Heart right ventricle (tissue), 16 donors: ENCODE measurements around the gene WDR47. TPM values are rescaled to one million over a fixed set of nuclear protein-coding genes. Genes with fewer than 3 reads are reported as not detected.

Source experiments
- ATAC-seq, 8 donors: fragments of 200-7000 bp; cut with Tn5 transposase; one replicate each; pipeline ENCODE4 v1.9.1; 2020; ENCODE audit warnings: mild to moderate bottlenecking in 8 of 8, moderate library complexity in 8 of 8, moderate number of reproducible peaks in 1 of 8
- DNase-seq, 2 donors: peaks; one replicate each; pipeline ENCODE4 v3.0.0-alpha.2; 2020
- H3K27ac ChIP-seq, 10 donors: fragments of 200-600 bp; sonication (generic) in 2 of 10; one replicate each; pipeline versions ENCODE4 v1.5.0 to v1.8.0; 2020 to 2022; ENCODE audit warnings: mild to moderate bottlenecking in 3 of 10
- H3K27me3 ChIP-seq, 7 donors: fragments of 200-600 bp; one replicate each; pipeline ENCODE4 v1.8.0; 2021 to 2022; ENCODE audit warnings: mild to moderate bottlenecking in 2 of 7
- H3K36me3 ChIP-seq, 9 donors: fragments of 200-600 bp; sonication (generic) in 1 of 9; one replicate each; pipeline versions ENCODE4 v1.5.0 to v1.8.0; 2020 to 2022; ENCODE audit warnings: mild to moderate bottlenecking in 2 of 9
- H3K4me1 ChIP-seq, 9 donors: fragments of 200-600 bp; sonication (generic) in 1 of 9; one replicate each; pipeline versions ENCODE4 v1.5.0 to v1.8.0; 2020 to 2022; ENCODE audit warnings: mild to moderate bottlenecking in 4 of 9
- H3K4me3 ChIP-seq, 10 donors: fragments of 200-600 bp; sonication (generic) in 2 of 10; one replicate each; pipeline versions ENCODE4 v1.5.0 to v1.8.0; 2020 to 2022; ENCODE audit warnings: mild to moderate bottlenecking in 7 of 10, moderate library complexity in 2 of 10
- H3K9me3 ChIP-seq, 11 donors: fragments of 200-600 bp in 10 of 11; sonication (generic) in 2 of 11; one replicate each; pipeline versions ENCODE4 v1.5.0 to v1.8.0; 2013 to 2022; ENCODE audit warnings: mild to moderate bottlenecking in 2 of 11, control low read depth in 1 of 11, moderate library complexity in 1 of 11
- CTCF ChIP-seq, 9 donors: fragments of 200-600 bp; sonication (generic) in 2 of 9; IDR thresholded peaks; one replicate each; pipeline versions ENCODE4 v1.5.0 to v1.8.0; 2021 to 2022; ENCODE audit warnings: antibody characterized with exemption in 9 of 9, mild to moderate bottlenecking in 5 of 9, moderate library complexity in 1 of 9
- WGBS, 2 donors: extraction: QIAGEN DNeasy Blood & Tissue Kit; methylation state at CpG; one replicate each; pipeline ENCODE4 v1.1.7; 2013; ENCODE audit warnings: inconsistent platforms in 1 of 2; 5-methylcytosine and 5-hydroxymethylcytosine counted together
- intact Hi-C, 10 donors: fragments of 100-400 bp; cut with DNase I; formaldehyde crosslinking; loops; one replicate each; pipeline versions ENCODE4 v1.11.1 to v1.14.2; 2022
- polyA plus RNA-seq, 2 donors: library from polyadenylated mRNA; stranded (reverse); fragments of 200-250 nt; gene quantifications; one replicate each; pipeline ENCODE4 v1.2.3, GENCODE V29; 2013
- total RNA-seq, 10 donors: library from RNA; stranded (reverse); fragmentation: NEBNext Ultra II Directional in 3 of 10; extraction: Animal tissue kit (Norgen Biotek cat#: 25700) in 3 of 10; gene quantifications; one replicate each; pipeline versions ENCODE4 v1.2.1 to v1.2.4, GENCODE V29; 2021 to 2023
- donor health status: Arrhythmogenic right ventricular cardiomyopathy.
- donor health status: ischemic (EF 13 %, LVEDD 7.1; RV severe dilation, severe dysfunction).
- donor health status: healthy with polysubstance abuse.
- donor health status: DM: no; HTN: yes; CAD: no.
- donor health status: DM: no; HTN: no; CAD: no.
- donor health status: ischemic (EF 25% LVEDD 6.9; RV normal size, moderate dysfunction).
- donor health status: ischemic (EF 25% LVEDD 5.7; RV mildly dilated, moderate dysfunction).
- donor health status: healthy.
- donor health status: DM: yes; HTN: yes; CAD: no.
- donor health status: Ischemic cardiomyopathy.
- donor health status: ischemic (EF 35%, LVEDD 5.7; RV mildly dilated, moderate dysfunction).
- donor health status: nonischemic (EF 11% LVEDD 7.7; RV severe dilation, severe dysfunction).
- donor health status: DM: yes; HTN: yes; CAD: no.
- donor health status: PGD.
- donor health status: ischemic (EF 29% LVEDD 5.4; RV normal size, mild dysfunction).
- donor health status: nonischemic (EF 23%, LVEDD 6.1; RV moderate dilation, normal function).

The WDR47 gene
- total and polyA plus RNA-seq, 12 donors, result 3.5 to 20.6 (median 14.0) TPM

GRCh38 chr1:108961198-108961597 lies 80.7 kb downstream of the WDR47 start:
- intact Hi-C loops, result loop anchor here in 4 of 10 donors (10.0 kb wide), 2 partner anchors 144 to 154 kb away; partner anchors contain the start of gene ELAPOR1 (in 3 of the 4)
- TF ChIP-seq CTCF (IDR thresholded peaks at IDR 0.05), result no peak
- Histone ChIP-seq H3K9me3 (no peaks in the 10 kb centered on the region), H3K27me3 (no peaks in the 10 kb centered on the region), H3K27ac (no peak overlapping the region), H3K4me3 (no peak overlapping the region), H3K4me1 (peaks cover 9 to 40% (median 20%) of the 10 kb centered on the region in 9 donors), H3K36me3 (peaks cover 0 to 21% (median 0%) of the 10 kb centered on the region in 9 donors)
- DNase-seq (no peak), ATAC-seq (no peak)
- 88 to 92% methylated on average over 9 of the region's 9 CpGs for WGBS, 2 donors

GRCh38 chr1:108960719-108961118 lies 81.2 kb downstream of the WDR47 start:
- intact Hi-C loops, result loop anchor here in 4 of 10 donors (10.0 kb wide), 2 partner anchors 144 to 154 kb away; partner anchors contain the start of gene ELAPOR1 (in 3 of the 4)
- peaks cover 9 to 40% (median 20%) of the 10 kb centered on the region in 9 donors for H3K4me1 ChIP-seq
- 95 to 97% methylated on average over 5 of the region's 5 CpGs for WGBS, 2 donors

GRCh38 chr1:108957888-108958287 lies 84.0 kb downstream of the WDR47 start:
- TF ChIP-seq CTCF (IDR thresholded peaks at IDR 0.05), result no peak
- H3K27me3 ChIP-seq, result no peaks in the 10 kb centered on the region
- peaks cover 0 to 45% (median 0%) of the 10 kb centered on the region in 9 donors for H3K36me3 ChIP-seq
- ATAC-seq (no peak), DNase-seq (no peak)
- intact Hi-C loops, result no loop called here
- H3K9me3 ChIP-seq, result no peaks in the 10 kb centered on the region
- no peak overlapping the region for H3K27ac ChIP-seq
- no peak overlapping the region for H3K4me3 ChIP-seq
- 93 to 95% methylated on average over 5 of the region's 5 CpGs for WGBS, 2 donors
- H3K4me1 ChIP-seq, result peaks cover 9 to 32% (median 17%) of the 10 kb centered on the region in 9 donors

More at GRCh38 chr1:108960719-108961118, 81.2 kb downstream of the WDR47 start:
- Histone ChIP-seq H3K36me3 (peaks cover 0 to 25% (median 0%) of the 10 kb centered on the region in 9 donors), H3K27me3 (no peaks in the 10 kb centered on the region), H3K9me3 (no peaks in the 10 kb centered on the region), H3K4me3 (no peak overlapping the region), H3K27ac (no peak overlapping the region)
- ATAC-seq (no peak), DNase-seq (no peak)
- TF ChIP-seq CTCF (IDR thresholded peaks at IDR 0.05), result no peak

- Histone ChIP-seq H3K36me3 (peaks cover 0 to 45% (median 0%) of the 10 kb centered on the region in 9 donors), H3K4me1 (peaks cover 0 to 16% (median 4%) of the 10 kb centered on the region in 9 donors), H3K4me3 (no peak overlapping the region), H3K27ac (no peak overlapping the region), H3K27me3 (no peaks in the 10 kb centered on the region), H3K9me3 (no peaks in the 10 kb centered on the region)
- WGBS, 2 donors, result 83 to 85% methylated on average over 3 of the region's 3 CpGs
- intact Hi-C loops, result no loop called here
- ATAC-seq, result no peak
- DNase-seq, result no peak
- TF ChIP-seq CTCF (IDR thresholded peaks at IDR 0.05), result no peak
These were observed 86.0 kb downstream of the WDR47 start for GRCh38 chr1:108955881-108956280.
